PC-9 (cell line): ENCODE results near the gene CDK3. TPM values are rescaled to one million over a fixed set of nuclear protein-coding genes. Genes with fewer than 3 reads are reported as not detected.

Experiments used
- BruUV-seq: library from RNA; stranded (reverse); fragments of 400-500 nt; replicated peaks from 2 replicates; lab custom pipeline; 2021; lab: Mats Ljungman, UMichigan
- CTCF ChIA-PET: fragments of 300-600 bp; sonication (Branson Sonifier 250); formaldehyde crosslinking; loops from one replicate; lab custom pipeline; 2022; ENCODE audit warnings: antibody characterized with exemption; lab: Charles Lee
- POLR2A ChIA-PET: fragments of 300-600 bp; sonication (Branson Sonifier 250); formaldehyde crosslinking; loops from one replicate; lab custom pipeline; 2022; ENCODE audit warnings: antibody characterized with exemption; ENCODE audit not compliant: unreplicated experiment; lab: Charles Lee
- DNase-seq, 2 experiments: peaks; one replicate each; pipeline versions ENCODE4 v3.0.0 to v3.0.0-alpha.2; 2015 to 2022; ENCODE audit warnings: mixed read lengths in 1 of 2
- H2AFZ ChIP-seq: fragments of 200-600 bp; sonication (generic); 2 replicates; pipeline ENCODE4 v1.8.1; 2017; ENCODE audit warnings: antibody characterized with exemption
- H3F3A ChIP-seq: fragments of 200-600 bp; sonication (generic); 2 replicates; pipeline ENCODE4 v1.8.1; 2017; ENCODE audit warnings: antibody characterized with exemption, mild to moderate bottlenecking, low read depth; ENCODE audit not compliant: insufficient read depth
- H3K27ac ChIP-seq: fragments of 200-600 bp; sonication (generic); 2 replicates; pipeline ENCODE4 v1.6.1; 2016; ENCODE audit warnings: mixed run types
- H3K27me3 ChIP-seq: fragments of 200-600 bp; sonication (generic); 2 replicates; pipeline ENCODE4 v1.6.1; 2016; ENCODE audit warnings: low read depth, mixed run types; ENCODE audit not compliant: insufficient read depth
- H3K36me3 ChIP-seq: fragments of 200-600 bp; sonication (generic); 2 replicates; pipeline ENCODE4 v1.6.1; 2016; ENCODE audit warnings: low read depth, mixed run types
- H3K4me1 ChIP-seq: fragments of 200-600 bp; sonication (generic); replicated peaks from 2 replicates; pipeline ENCODE4 v1.6.1; 2016; ENCODE audit warnings: mixed run types; ENCODE audit not compliant: insufficient read depth
- H3K4me2 ChIP-seq: fragments of 200-600 bp; sonication (generic); 2 replicates; pipeline ENCODE4 v1.6.1; 2017; ENCODE audit warnings: mixed run types
- H3K4me3 ChIP-seq: fragments of 200-600 bp; sonication (generic); 2 replicates; pipeline ENCODE4 v1.6.1; 2016; ENCODE audit warnings: mixed run types
- H3K79me2 ChIP-seq: fragments of 200-600 bp; sonication (generic); 2 replicates; pipeline ENCODE4 v1.6.1; 2017; ENCODE audit warnings: low read depth, mixed run types
- H3K9me2 ChIP-seq: fragments of 200-600 bp; sonication (generic); 2 replicates; pipeline ENCODE4 v1.8.1; 2017; ENCODE audit warnings: mild to moderate bottlenecking; ENCODE audit not compliant: insufficient read depth
- H3K9me3 ChIP-seq: fragments of 200-600 bp; sonication (generic); 2 replicates; pipeline ENCODE4 v1.8.1; 2016; ENCODE audit warnings: low read depth; ENCODE audit not compliant: insufficient read depth
- H4K20me1 ChIP-seq: fragments of 200-600 bp; sonication (generic); 2 replicates; pipeline ENCODE4 v1.8.1; 2017; ENCODE audit not compliant: insufficient read depth
- EZH2 ChIP-seq: fragments of 200-600 bp; sonication (generic); IDR thresholded peaks from 2 replicates; pipeline ENCODE4 v1.8.0; 2017; ENCODE audit warnings: antibody characterized with exemption, low read depth
- intact Hi-C: fragments of 100-400 bp; cut with micrococcal nuclease; formaldehyde crosslinking; loops from one replicate; pipeline ENCODE4 v1.10.0; 2022; ENCODE audit not compliant: unreplicated experiment
- total RNA-seq: library from RNA; stranded (reverse); gene quantifications from 2 replicates; pipeline ENCODE4 v1.2.3, GENCODE V29; 2021
- TF ChIP-seq, protein P1 (sequence below): fragments of 200-600 bp; sonication (generic); conservative IDR thresholded peaks from 2 replicates; pipeline ENCODE4 v1.6.1; 2017; ENCODE audit warnings: mixed run types, antibody characterized with exemption, mild to moderate bottlenecking, moderate library complexity

The CDK3 gene
- total RNA-seq, 1 experiment from 2014 or later, result 12.3 TPM

DNA sequence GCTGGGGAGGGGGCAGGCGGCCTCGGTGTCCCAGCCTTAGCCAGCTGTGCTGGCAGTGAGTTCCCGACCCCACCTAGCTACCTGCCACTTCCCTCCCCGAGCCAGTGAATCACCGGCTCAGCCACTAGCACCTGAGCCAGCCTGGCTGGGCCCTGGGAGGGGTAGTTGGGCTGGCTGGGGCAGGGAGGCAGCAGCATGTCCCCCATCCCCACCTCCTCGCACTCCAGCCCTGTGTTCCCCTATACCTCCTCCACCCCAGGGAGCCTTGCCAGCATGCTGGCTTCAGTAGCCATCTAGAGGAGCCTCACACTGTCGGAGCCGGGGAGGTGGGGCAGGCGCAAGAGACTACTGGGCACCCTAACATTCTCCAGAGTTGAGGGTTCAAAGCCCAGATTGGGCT, 23.7 kb downstream of the CDK3 start:
- TF ChIP-seq EZH2, result no peak
- TF ChIP-seq, protein P1, sequence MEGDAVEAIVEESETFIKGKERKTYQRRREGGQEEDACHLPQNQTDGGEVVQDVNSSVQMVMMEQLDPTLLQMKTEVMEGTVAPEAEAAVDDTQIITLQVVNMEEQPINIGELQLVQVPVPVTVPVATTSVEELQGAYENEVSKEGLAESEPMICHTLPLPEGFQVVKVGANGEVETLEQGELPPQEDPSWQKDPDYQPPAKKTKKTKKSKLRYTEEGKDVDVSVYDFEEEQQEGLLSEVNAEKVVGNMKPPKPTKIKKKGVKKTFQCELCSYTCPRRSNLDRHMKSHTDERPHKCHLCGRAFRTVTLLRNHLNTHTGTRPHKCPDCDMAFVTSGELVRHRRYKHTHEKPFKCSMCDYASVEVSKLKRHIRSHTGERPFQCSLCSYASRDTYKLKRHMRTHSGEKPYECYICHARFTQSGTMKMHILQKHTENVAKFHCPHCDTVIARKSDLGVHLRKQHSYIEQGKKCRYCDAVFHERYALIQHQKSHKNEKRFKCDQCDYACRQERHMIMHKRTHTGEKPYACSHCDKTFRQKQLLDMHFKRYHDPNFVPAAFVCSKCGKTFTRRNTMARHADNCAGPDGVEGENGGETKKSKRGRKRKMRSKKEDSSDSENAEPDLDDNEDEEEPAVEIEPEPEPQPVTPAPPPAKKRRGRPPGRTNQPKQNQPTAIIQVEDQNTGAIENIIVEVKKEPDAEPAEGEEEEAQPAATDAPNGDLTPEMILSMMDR, result no peak
- Histone ChIP-seq H3K36me3 (no peaks in the 10 kb centered on the region), H3K9me3 (no peaks in the 10 kb centered on the region), H3K79me2 (peaks cover 21% of the 10 kb centered on the region), H3K4me2 (no peak overlapping the region), H2AFZ (no peak overlapping the region), H3K4me1 (peaks cover 18% of the 10 kb centered on the region), H3F3A (peaks cover 3% of the 10 kb centered on the region; the same call in 1 of the 2 replicates), H3K4me3 (no peak overlapping the region), H4K20me1 (no peaks in the 10 kb centered on the region), H3K27me3 (no peaks in the 10 kb centered on the region), H3K27ac (no peak overlapping the region), H3K9me2 (no peaks in the 10 kb centered on the region)
- intact Hi-C loops, result no loop called here
- ChIA-PET CTCF (no interaction called here), POLR2A (interaction anchor here (0.6 kb wide), 1 partner anchor 533 kb away, joined by 4 read pairs; no protein-coding TSS in a partner anchor)
- no peak for DNase-seq
- BruUV-seq, result no TSS peak

DNA sequence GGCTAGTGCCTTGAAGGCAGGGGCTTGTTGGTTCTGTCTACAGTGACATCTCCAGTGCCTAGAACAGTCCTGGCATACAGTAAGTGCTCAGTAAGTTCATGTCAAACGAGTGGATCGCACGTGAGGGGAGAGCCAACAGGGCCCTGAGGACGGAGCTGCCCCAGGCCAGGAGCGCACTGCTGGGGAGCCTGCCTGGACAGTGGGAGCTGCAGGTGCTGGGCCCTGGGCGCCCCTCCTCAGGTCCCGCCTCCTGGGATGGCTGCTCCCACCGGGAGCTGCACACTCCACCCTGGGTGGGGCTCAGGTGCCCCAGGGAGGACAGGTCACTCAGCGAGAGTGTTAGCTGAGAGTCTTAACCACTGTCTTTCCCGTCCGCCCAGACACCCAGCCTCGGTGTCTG, 24.6 kb downstream of the CDK3 start:
- TF ChIP-seq, protein P1, result no peak
- no peak for TF ChIP-seq EZH2
- H3K9me2 ChIP-seq, result no peaks in the 10 kb centered on the region
- DNase-seq, result peak in 1 of 2 experiments; percentile 16
- intact Hi-C loops, result no loop called here
- no peaks in the 10 kb centered on the region for H3K36me3 ChIP-seq
- ChIA-PET POLR2A (no interaction called here), CTCF (interaction anchor here (1.1 kb wide), 1 partner anchor 20 kb away, joined by 6 read pairs; no protein-coding TSS in a partner anchor)
- peak overlapping the region; percentile 90 for H3K4me2 ChIP-seq
- no peaks in the 10 kb centered on the region for H4K20me1 ChIP-seq
- H3F3A ChIP-seq, result peaks cover 10% of the 10 kb centered on the region; the same call in 1 of the 2 replicates
- peaks cover 25% of the 10 kb centered on the region for H3K4me1 ChIP-seq
- BruUV-seq, result no TSS peak
- H3K9me3 ChIP-seq, result no peaks in the 10 kb centered on the region
- peaks cover 21% of the 10 kb centered on the region for H3K79me2 ChIP-seq
- peak overlapping the region; percentile 71; the same call in 1 of the 2 replicates for H3K4me3 ChIP-seq
- no peaks in the 10 kb centered on the region for H3K27me3 ChIP-seq
- no peak overlapping the region for H2AFZ ChIP-seq
- H3K27ac ChIP-seq, result no peak overlapping the region

DNA sequence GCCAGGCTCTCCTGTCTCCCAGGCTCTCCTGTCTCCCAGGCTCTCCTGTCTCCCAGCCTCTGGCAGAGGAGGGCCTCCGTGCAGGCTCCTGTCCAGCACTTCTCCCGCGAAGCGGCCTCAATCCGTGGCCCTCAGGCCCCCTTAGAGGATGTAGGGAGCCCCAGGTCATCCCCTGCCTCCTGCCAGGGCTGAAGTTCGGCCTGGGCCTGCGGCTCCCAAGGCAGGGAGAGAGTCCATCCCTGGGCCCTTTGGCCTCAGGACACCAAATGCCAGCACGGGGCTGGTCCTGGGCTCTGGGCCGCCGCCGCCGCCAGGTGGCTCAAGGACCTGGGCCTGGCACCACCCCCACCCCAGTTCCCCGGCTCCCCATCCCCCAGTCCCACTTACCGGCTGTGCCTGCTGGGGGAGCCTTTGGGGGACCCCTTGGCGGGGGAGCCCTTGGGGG, 26.1 kb downstream of the CDK3 start:
- TF ChIP-seq, protein P1, result no peak
- H2AFZ ChIP-seq, result peak overlapping the region; percentile 62; the same call in 1 of the 2 replicates
- H3K9me2 ChIP-seq, result no peaks in the 10 kb centered on the region
- H3F3A ChIP-seq, result peaks cover 10% of the 10 kb centered on the region; the same call in 1 of the 2 replicates
- H3K27me3 ChIP-seq, result no peaks in the 10 kb centered on the region
- BruUV-seq, result TSS peak; percentile 56
- H3K79me2 ChIP-seq, result peaks cover 21% of the 10 kb centered on the region
- no peak for DNase-seq
- H3K36me3 ChIP-seq, result no peaks in the 10 kb centered on the region
- H3K27ac ChIP-seq, result peak overlapping the region; percentile 47; the same call in 1 of the 2 replicates
- H3K4me1 ChIP-seq, result peaks cover 25% of the 10 kb centered on the region
- intact Hi-C loops, result loop anchor here (1.0 to 2.0 kb wide), 2 partner anchors 27 to 48 kb away; partner anchors contain the start of genes ACOX1 and TEN1
- peak overlapping the region; percentile 71 for H3K4me3 ChIP-seq
- ChIA-PET CTCF (no interaction called here), POLR2A (interaction anchor here (0.8 kb wide), 1 partner anchor 27 kb away, joined by 4 read pairs; no protein-coding TSS in a partner anchor)
- H3K9me3 ChIP-seq, result no peaks in the 10 kb centered on the region
- no peaks in the 10 kb centered on the region for H4K20me1 ChIP-seq
- peak overlapping the region; percentile 90 for H3K4me2 ChIP-seq
